A549 (cell line): ENCODE results near the gene IVL. TPM values are rescaled to one million over a fixed set of nuclear protein-coding genes. Genes with fewer than 3 reads are reported as not detected.

Experiments used
- ATAC-seq, 2 experiments: fragments of 200-7000 bp in 1 of 2; fragments of >200 bp in 1 of 2; cut with Nextera tagmentation in 1 of 2; cut with Tn5 transposase in 1 of 2; 3 replicates each; pipeline versions ENCODE4 v1.8.0 to v1.9.1; 2018 to 2020; ENCODE audit warnings: mild to moderate bottlenecking in 1 of 2, moderate library complexity in 1 of 2
- CTCF ChIA-PET: fragments of 300-600 bp; sonication (Branson Sonifier 250); formaldehyde crosslinking; extraction: SDS; loops from one replicate; lab custom pipeline; 2021; ENCODE audit warnings: antibody characterized with exemption, inconsistent platforms; lab: Yijun Ruan, JAX
- POLR2A ChIA-PET: fragments of 350-600 bp; formaldehyde crosslinking; extraction: SDS; loops from one replicate; lab custom pipeline; 2021; ENCODE audit warnings: antibody characterized with exemption, inconsistent platforms; lab: Yijun Ruan, JAX
- DNase-seq, 2 experiments: peaks; one replicate each; pipeline versions ENCODE4 v3.0.0 to v3.0.0-alpha.2; 2011 to 2016; ENCODE audit warnings: low read depth in 1 of 2, low spot score in 1 of 2
- FAIRE-seq: peaks from 2 replicates; lab custom pipeline; 2011; peaks lifted over from hg19 to GRCh38; lab: Jason Lieb, UNC
- H3K27ac ChIP-seq, 2 experiments: fragments of >200 bp; sonication (Bioruptor Twin); formaldehyde crosslinking; 3 replicates each; pipeline ENCODE4 v1.5.1; 2016 to 2017
- H3K4me1 ChIP-seq: fragments of >200 bp; sonication (Bioruptor Twin); formaldehyde crosslinking; 3 replicates; pipeline ENCODE4 v1.6.1; 2016
- H3K4me2 ChIP-seq: fragments of >200 bp; sonication (Bioruptor Twin); formaldehyde crosslinking; 3 replicates; pipeline ENCODE4 v1.6.1; 2016
- H3K4me3 ChIP-seq: fragments of >200 bp; sonication (Bioruptor Twin); formaldehyde crosslinking; 3 replicates; pipeline ENCODE4 v1.5.1; 2016
- H3K9me3 ChIP-seq: fragments of >200 bp; sonication (Bioruptor Twin); formaldehyde crosslinking; 3 replicates; pipeline ENCODE4 v1.6.1; 2016
- CBX8 ChIP-seq: fragments of 200-600 bp; sonication (generic); IDR thresholded peaks from 2 replicates; pipeline ENCODE4 v1.6.1; 2016
- CHD2 ChIP-seq: fragments of 150-350 bp; IDR thresholded peaks from 2 replicates; pipeline ENCODE4 v1.6.1; 2014; ENCODE audit warnings: low read length; ENCODE audit not compliant: partially characterized antibody
- CHD4 ChIP-seq: fragments of 200-600 bp; sonication (generic); IDR thresholded peaks from 2 replicates; pipeline ENCODE4 v1.6.1; 2016; ENCODE audit warnings: antibody characterized with exemption, mild to moderate bottlenecking, borderline replicate concordance
- EP300 ChIP-seq, 2 experiments: fragments of >200 bp; sonication (Bioruptor Twin); formaldehyde crosslinking; IDR thresholded peaks; 2 replicates in 1 of 2; 3 replicates in 1 of 2; pipeline ENCODE4 v1.6.1; 2016 to 2017
- ESRRA ChIP-seq: fragments of 150-350 bp; IDR thresholded peaks from 2 replicates; pipeline ENCODE4 v1.6.1; 2014; ENCODE audit warnings: mild to moderate bottlenecking, low read length, borderline replicate concordance
- FOSL2 ChIP-seq, 2 experiments: fragments of 450-650 bp in 1 of 2; fragments of >200 bp in 1 of 2; sonication (Bioruptor Twin) in 1 of 2; formaldehyde crosslinking; IDR thresholded peaks; 2 replicates each; pipeline versions ENCODE4 v1.5.0 to v1.6.1; 2016 to 2020; ENCODE audit warnings: mild to moderate bottlenecking in 1 of 2, moderate library complexity in 1 of 2
- GATA3 ChIP-seq: IDR thresholded peaks from 2 replicates; pipeline ENCODE4 v1.6.1; 2012; ENCODE audit warnings: borderline replicate concordance
- HDAC2 ChIP-seq: fragments of 200-600 bp; sonication (generic); IDR thresholded peaks from 2 replicates; pipeline ENCODE4 v1.6.1; 2016
- HOXA7 ChIP-seq: fragments of 250-450 bp; sonication (Bioruptor Pico); IDR thresholded peaks from 2 replicates; pipeline ENCODE4 v1.5.0; 2020; ENCODE audit warnings: mild to moderate bottlenecking, moderate library complexity
- HOXB13 ChIP-seq: fragments of 250-450 bp; sonication (Bioruptor Pico); IDR thresholded peaks from 2 replicates; pipeline ENCODE4 v1.5.0; 2020; ENCODE audit warnings: low read depth, mild to moderate bottlenecking, moderate library complexity
- JUNB ChIP-seq: fragments of >200 bp; sonication (Bioruptor Twin); formaldehyde crosslinking; IDR thresholded peaks from 2 replicates; pipeline ENCODE4 v1.6.1; 2016
- KDM5A ChIP-seq: fragments of 200-600 bp; sonication (generic); IDR thresholded peaks from 2 replicates; pipeline ENCODE4 v1.6.1; 2016; ENCODE audit warnings: antibody characterized with exemption, mild to moderate bottlenecking
- MYC ChIP-seq: IDR thresholded peaks from 2 replicates; pipeline ENCODE4 v1.6.1; 2012; ENCODE audit warnings: mild to moderate bottlenecking, inconsistent platforms, low read length, improper control_type of control experiment, borderline replicate concordance
- NPAS2 ChIP-seq: fragments of 250-450 bp; sonication (Bioruptor Pico); IDR thresholded peaks from 2 replicates; pipeline ENCODE4 v1.8.0; 2022; ENCODE audit warnings: mild to moderate bottlenecking, moderate library complexity, borderline replicate concordance
- POLR2A ChIP-seq: IDR thresholded peaks from 2 replicates; pipeline ENCODE4 v1.6.1; 2012; ENCODE audit warnings: mild to moderate bottlenecking, low read length
- POLR2AphosphoS2 ChIP-seq: conservative IDR thresholded peaks from 2 replicates; pipeline ENCODE4 v1.6.1; 2012; ENCODE audit warnings: low read length, improper control_type of control experiment, inconsistent platforms
- RARB ChIP-seq: fragments of 250-450 bp; sonication (Bioruptor Pico); IDR thresholded peaks from 2 replicates; pipeline ENCODE4 v1.8.0; 2021; ENCODE audit warnings: mild to moderate bottlenecking, moderate library complexity
- RCOR1 ChIP-seq: fragments of 150-350 bp; IDR thresholded peaks from 2 replicates; pipeline ENCODE4 v1.6.1; 2014; ENCODE audit warnings: antibody characterized with exemption, low read length, low read depth
- RFX5 ChIP-seq: fragments of 450-650 bp; IDR thresholded peaks from 2 replicates; pipeline ENCODE4 v1.7.1; 2014; ENCODE audit warnings: antibody characterized with exemption, mild to moderate bottlenecking, moderate library complexity
- RNF2 ChIP-seq: fragments of 200-600 bp; sonication (generic); IDR thresholded peaks from 2 replicates; pipeline ENCODE4 v1.6.1; 2016; ENCODE audit warnings: low read depth, mild to moderate bottlenecking, antibody characterized with exemption, moderate library complexity, borderline replicate concordance
- SMC3 ChIP-seq: fragments of >200 bp; sonication (Bioruptor Twin); formaldehyde crosslinking; IDR thresholded peaks from 3 replicates; pipeline ENCODE4 v1.6.1; 2018; ENCODE audit warnings: inconsistent platforms
- SREBF2 ChIP-seq: fragments of 450-650 bp; IDR thresholded peaks from 2 replicates; pipeline ENCODE4 v1.6.1; 2014; ENCODE audit warnings: mild to moderate bottlenecking, moderate library complexity
- TFCP2L1 ChIP-seq: fragments of 250-450 bp; sonication (Bioruptor Pico); IDR thresholded peaks from 2 replicates; pipeline ENCODE4 v1.5.0; 2021; ENCODE audit warnings: mild to moderate bottlenecking
- TP53 ChIP-seq: fragments of 250-450 bp; sonication (Bioruptor Pico); IDR thresholded peaks from 2 replicates; pipeline ENCODE4 v1.5.0; 2021; ENCODE audit warnings: mild to moderate bottlenecking, moderate library complexity
- WGBS: methylation state at CpG from one replicate; pipeline ENCODE4 v1.1.6; 2017; ENCODE audit errors: missing lambda C conversion rate; 5-methylcytosine and 5-hydroxymethylcytosine counted together
- polyA plus RNA-seq, 4 experiments: library from polyadenylated mRNA; depleted of rRNA in 3 of 4; stranded (reverse); fragments of >200 nt; fragmentation: RNase III in 1 of 4; extraction: RNeasy Plus Mini Kit Qiagen cat#74134 plus additional on column Dnase treatment in 1 of 4; gene quantifications; 2 replicates in 3 of 4; 3 replicates in 1 of 4; pipeline ENCODE4 v1.2.3, GENCODE V29; 2011 to 2017
- TF ChIP-seq, protein P1 (sequence below): fragments of 250-450 bp; sonication (Bioruptor Pico); IDR thresholded peaks from 2 replicates; pipeline ENCODE4 v1.5.0; 2021; ENCODE audit warnings: mild to moderate bottlenecking, moderate library complexity, borderline replicate concordance
- TF ChIP-seq, protein P2 (sequence below): IDR thresholded peaks from 2 replicates; pipeline ENCODE4 v1.6.1; 2012; ENCODE audit warnings: low read depth, borderline replicate concordance
- TF ChIP-seq, protein P3 (sequence below): fragments of >200 bp; sonication (Bioruptor Twin); formaldehyde crosslinking; IDR thresholded peaks from 2 replicates; pipeline ENCODE4 v1.6.1; 2016
- TF ChIP-seq, protein P4 (sequence below): IDR thresholded peaks from 2 replicates; pipeline ENCODE4 v1.6.1; 2012
- TF ChIP-seq, protein P5 (sequence below): fragments of 200-600 bp; sonication (generic); IDR thresholded peaks from 2 replicates; pipeline ENCODE4 v1.6.1; 2016; ENCODE audit warnings: antibody characterized with exemption, mild to moderate bottlenecking, moderate library complexity

Gene IVL
- polyA plus RNA-seq, 2 of the 4 experiments (the other 2 are of a cell fraction) = not detected

DNA sequence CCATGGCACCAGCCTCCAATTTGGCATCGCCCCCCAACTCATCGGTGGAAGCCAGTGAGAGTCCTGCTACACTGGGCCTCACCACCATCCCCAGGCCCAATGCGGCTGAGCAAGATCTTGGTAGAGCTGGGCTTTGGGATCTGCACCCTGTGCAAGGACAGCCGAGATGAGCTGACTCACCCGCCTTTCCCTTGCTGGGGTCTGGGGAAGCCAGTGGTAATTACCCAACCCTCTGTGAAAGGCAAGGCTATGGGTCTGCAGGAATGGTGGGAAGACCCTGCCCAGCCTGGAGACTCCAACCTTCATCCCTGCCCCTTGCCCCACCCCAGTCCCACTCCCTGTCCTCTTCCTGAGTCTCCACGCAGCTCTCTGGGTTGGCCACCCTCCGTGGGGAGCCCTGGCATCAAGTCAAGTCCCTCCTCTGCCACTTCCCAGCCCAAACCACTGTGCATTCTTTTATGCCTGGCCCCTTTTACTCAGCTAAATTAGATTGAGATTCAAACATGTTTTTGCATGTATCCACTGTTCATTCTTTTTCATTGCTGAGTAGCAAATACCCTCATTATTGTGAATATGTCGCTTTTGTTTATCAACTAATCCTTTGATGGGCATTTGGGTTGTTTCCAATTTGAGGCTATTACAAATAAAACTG is 21.5 kb upstream of the IVL start:
- WGBS = 2% methylated on average over 6 of the region's 8 CpGs
- CTCF ChIA-PET = interaction anchor here (0.8 kb wide), 2 partner anchors 15 to 16 kb away, joined by 3 read pairs; no protein-coding TSS in a partner anchor
- no peak for FAIRE-seq
- DNase-seq = no peak
- no peak for ATAC-seq
- H3K4me2 ChIP-seq = no peak overlapping the region
- no peaks in the 10 kb centered on the region for H3K9me3 ChIP-seq
- no peak for TF ChIP-seq FOSL2 (IDR thresholded peaks at IDR 0.05)
- no peak for TF ChIP-seq FOSL2 (CRISPR knock-in tag; IDR thresholded peaks at IDR 0.05)
- TF ChIP-seq HDAC2 = no peak
- TF ChIP-seq, protein P1, sequence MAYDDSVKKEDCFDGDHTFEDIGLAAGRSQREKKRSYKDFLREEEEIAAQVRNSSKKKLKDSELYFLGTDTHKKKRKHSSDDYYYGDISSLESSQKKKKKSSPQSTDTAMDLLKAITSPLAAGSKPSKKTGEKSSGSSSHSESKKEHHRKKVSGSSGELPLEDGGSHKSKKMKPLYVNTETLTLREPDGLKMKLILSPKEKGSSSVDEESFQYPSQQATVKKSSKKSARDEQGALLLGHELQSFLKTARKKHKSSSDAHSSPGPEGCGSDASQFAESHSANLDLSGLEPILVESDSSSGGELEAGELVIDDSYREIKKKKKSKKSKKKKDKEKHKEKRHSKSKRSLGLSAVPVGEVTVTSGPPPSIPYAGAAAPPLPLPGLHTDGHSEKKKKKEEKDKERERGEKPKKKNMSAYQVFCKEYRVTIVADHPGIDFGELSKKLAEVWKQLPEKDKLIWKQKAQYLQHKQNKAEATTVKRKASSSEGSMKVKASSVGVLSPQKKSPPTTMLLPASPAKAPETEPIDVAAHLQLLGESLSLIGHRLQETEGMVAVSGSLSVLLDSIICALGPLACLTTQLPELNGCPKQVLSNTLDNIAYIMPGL (CRISPR knock-in tag) = no peak
- TF ChIP-seq GATA3 = no peak
- TF ChIP-seq, protein P2, sequence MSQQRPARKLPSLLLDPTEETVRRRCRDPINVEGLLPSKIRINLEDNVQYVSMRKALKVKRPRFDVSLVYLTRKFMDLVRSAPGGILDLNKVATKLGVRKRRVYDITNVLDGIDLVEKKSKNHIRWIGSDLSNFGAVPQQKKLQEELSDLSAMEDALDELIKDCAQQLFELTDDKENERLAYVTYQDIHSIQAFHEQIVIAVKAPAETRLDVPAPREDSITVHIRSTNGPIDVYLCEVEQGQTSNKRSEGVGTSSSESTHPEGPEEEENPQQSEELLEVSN = no peak
- no peak for TF ChIP-seq MYC
- TF ChIP-seq POLR2AphosphoS2 = no peak
- TF ChIP-seq HOXB13 = no peak
- TF ChIP-seq, protein P3, sequence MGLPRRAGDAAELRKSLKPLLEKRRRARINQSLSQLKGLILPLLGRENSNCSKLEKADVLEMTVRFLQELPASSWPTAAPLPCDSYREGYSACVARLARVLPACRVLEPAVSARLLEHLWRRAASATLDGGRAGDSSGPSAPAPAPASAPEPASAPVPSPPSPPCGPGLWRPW = no peak
- no peak for TF ChIP-seq RARB
- TF ChIP-seq EP300 (IDR thresholded peaks at IDR 0.05) = no peak
- TF ChIP-seq TP53 = no peak
- no peak for TF ChIP-seq ESRRA
- no peak for TF ChIP-seq TFCP2L1 (CRISPR knock-in tag)
- H3K4me3 ChIP-seq = no peak overlapping the region
- POLR2A ChIA-PET = no interaction called here
- no peak overlapping the region for H3K27ac ChIP-seq
- H3K4me1 ChIP-seq = no peaks in the 10 kb centered on the region

DNA sequence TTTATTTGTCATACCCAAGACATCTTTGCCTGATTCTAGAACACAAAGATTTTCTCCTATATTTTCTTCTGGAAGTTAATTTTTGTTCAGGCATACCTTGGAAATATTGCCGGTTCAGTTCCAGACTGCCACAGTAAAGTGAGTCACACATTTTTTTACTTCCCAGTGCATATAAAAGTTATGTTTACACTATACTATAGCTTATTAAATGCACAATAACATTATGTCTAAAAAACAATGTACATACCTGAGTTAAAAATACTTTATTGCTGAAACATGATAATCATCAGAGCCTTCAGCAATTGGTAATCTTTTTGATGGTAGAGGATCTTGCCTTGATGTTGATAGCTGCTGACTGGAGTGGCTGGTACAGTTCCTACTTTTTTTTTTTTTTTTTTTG is 20.2 kb upstream of the IVL start:
- Histone ChIP-seq H3K9me3 (no peaks in the 10 kb centered on the region), H3K4me3 (no peak overlapping the region), H3K27ac (no peak overlapping the region), H3K4me1 (no peaks in the 10 kb centered on the region), H3K4me2 (no peak overlapping the region)
- ChIA-PET CTCF (interaction anchor here (0.7 kb wide), 1 partner anchor 333 kb away, joined by 5 read pairs; no protein-coding TSS in a partner anchor), POLR2A (no interaction called here)
- no peak for TF ChIP-seq RCOR1
- no peak for TF ChIP-seq JUNB
- TF ChIP-seq SMC3 = no peak
- no peak for TF ChIP-seq MYC
- DNase-seq (no peak), FAIRE-seq (no peak), ATAC-seq (no peak)
- 55% methylated on average over 1 of the region's 1 CpG for WGBS

DNA sequence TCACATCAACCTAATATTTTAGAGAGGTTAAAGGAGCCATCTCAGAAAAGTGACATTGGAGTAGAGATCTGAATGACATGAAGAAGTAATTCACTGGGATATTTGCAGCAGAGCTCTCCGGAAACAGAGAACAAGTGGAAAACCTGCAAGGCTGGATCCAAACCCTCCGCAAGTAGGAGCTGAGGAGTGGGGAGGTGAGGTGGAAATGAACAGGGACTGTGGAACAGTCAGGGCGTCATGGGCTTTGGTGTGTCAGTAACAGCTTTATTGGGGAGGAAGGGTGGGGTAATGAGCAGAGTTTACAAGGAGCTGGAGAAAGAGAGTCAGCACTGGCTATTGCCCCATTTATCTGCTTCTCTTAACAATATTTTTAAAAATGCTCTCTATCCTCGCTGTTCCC is 9.3 kb upstream of the IVL start:
- no peaks in the 10 kb centered on the region for H3K4me1 ChIP-seq
- no peak overlapping the region for H3K27ac ChIP-seq
- ChIA-PET CTCF (no interaction called here), POLR2A (no interaction called here)
- DNase-seq (no peak), FAIRE-seq (no peak), ATAC-seq (no peak)
- WGBS = 42% methylated on average over 4 of the region's 4 CpGs
- no peak overlapping the region for H3K4me2 ChIP-seq
- H3K4me3 ChIP-seq = no peak overlapping the region
- no peaks in the 10 kb centered on the region for H3K9me3 ChIP-seq
- TF ChIP-seq SREBF2 = no peak
- no peak for TF ChIP-seq RCOR1
- TF ChIP-seq, protein P4, sequence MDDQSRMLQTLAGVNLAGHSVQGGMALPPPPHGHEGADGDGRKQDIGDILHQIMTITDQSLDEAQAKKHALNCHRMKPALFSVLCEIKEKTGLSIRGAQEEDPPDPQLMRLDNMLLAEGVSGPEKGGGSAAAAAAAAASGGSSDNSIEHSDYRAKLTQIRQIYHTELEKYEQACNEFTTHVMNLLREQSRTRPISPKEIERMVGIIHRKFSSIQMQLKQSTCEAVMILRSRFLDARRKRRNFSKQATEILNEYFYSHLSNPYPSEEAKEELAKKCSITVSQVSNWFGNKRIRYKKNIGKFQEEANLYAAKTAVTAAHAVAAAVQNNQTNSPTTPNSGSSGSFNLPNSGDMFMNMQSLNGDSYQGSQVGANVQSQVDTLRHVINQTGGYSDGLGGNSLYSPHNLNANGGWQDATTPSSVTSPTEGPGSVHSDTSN = no peak
- no peak for TF ChIP-seq CBX8
- TF ChIP-seq KDM5A = no peak
- TF ChIP-seq RNF2 = no peak
- no peak for TF ChIP-seq CHD2
- no peak for TF ChIP-seq POLR2A
- no peak for TF ChIP-seq RFX5
- TF ChIP-seq, protein P5, sequence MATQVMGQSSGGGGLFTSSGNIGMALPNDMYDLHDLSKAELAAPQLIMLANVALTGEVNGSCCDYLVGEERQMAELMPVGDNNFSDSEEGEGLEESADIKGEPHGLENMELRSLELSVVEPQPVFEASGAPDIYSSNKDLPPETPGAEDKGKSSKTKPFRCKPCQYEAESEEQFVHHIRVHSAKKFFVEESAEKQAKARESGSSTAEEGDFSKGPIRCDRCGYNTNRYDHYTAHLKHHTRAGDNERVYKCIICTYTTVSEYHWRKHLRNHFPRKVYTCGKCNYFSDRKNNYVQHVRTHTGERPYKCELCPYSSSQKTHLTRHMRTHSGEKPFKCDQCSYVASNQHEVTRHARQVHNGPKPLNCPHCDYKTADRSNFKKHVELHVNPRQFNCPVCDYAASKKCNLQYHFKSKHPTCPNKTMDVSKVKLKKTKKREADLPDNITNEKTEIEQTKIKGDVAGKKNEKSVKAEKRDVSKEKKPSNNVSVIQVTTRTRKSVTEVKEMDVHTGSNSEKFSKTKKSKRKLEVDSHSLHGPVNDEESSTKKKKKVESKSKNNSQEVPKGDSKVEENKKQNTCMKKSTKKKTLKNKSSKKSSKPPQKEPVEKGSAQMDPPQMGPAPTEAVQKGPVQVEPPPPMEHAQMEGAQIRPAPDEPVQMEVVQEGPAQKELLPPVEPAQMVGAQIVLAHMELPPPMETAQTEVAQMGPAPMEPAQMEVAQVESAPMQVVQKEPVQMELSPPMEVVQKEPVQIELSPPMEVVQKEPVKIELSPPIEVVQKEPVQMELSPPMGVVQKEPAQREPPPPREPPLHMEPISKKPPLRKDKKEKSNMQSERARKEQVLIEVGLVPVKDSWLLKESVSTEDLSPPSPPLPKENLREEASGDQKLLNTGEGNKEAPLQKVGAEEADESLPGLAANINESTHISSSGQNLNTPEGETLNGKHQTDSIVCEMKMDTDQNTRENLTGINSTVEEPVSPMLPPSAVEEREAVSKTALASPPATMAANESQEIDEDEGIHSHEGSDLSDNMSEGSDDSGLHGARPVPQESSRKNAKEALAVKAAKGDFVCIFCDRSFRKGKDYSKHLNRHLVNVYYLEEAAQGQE = no peak
- no peak for TF ChIP-seq TFCP2L1 (CRISPR knock-in tag)
- TF ChIP-seq NPAS2 (CRISPR knock-in tag) = no peak
- TF ChIP-seq CHD4 = no peak
- TF ChIP-seq RARB = no peak
- TF ChIP-seq HOXA7 (CRISPR knock-in tag) = no peak
- no peak for TF ChIP-seq SMC3
